Kidney capillary endothelial cell (primary cell): Measurements from ENCODE around the gene RHBDF2.

Experiments
- DNase-seq: peaks from one replicate; pipeline ENCODE4 v3.0.0-alpha.2; 2018; ENCODE audit warnings: low spot score

The RHBDF2 gene

GRCh38 chr17:76461765-76462555, 39.3 kb downstream of the RHBDF2 start:
- DNase-seq, result no peak

GRCh38 chr17:76459674-76460073, 41.5 kb downstream of the RHBDF2 start:
- no peak for DNase-seq

- peak; percentile 36 for DNase-seq
These were observed 42.4 kb downstream of the RHBDF2 start for GRCh38 chr17:76458580-76459490.

- DNase-seq, result no peak
These were observed 47.8 kb downstream of the RHBDF2 start for GRCh38 chr17:76453431-76453743.

GRCh38 chr17:76452660-76453430, 48.4 kb downstream of the RHBDF2 start, which contains the start of gene UBE2O:
Gene UBE2O, minus strand, starts transcription at chr17:76453152. Its CDS starts 11 bp downstream, at chr17:76453141.
- peak; percentile 75 for DNase-seq

GRCh38 chr17:76452127-76452659, 49.0 kb downstream of the RHBDF2 start:
- DNase-seq, result no peak

- no peak for DNase-seq
These were observed 49.7 kb downstream of the RHBDF2 start for GRCh38 chr17:76451506-76451905.

- no peak for DNase-seq
These were observed 52.1 kb downstream of the RHBDF2 start for GRCh38 chr17:76449126-76449525.

- DNase-seq, result no peak
These were observed 53.1 kb downstream of the RHBDF2 start for GRCh38 chr17:76447931-76448652.

- DNase-seq, result no peak
These were observed 54.6 kb downstream of the RHBDF2 start for GRCh38 chr17:76446449-76447231.

- DNase-seq, result no peak
These were observed 55.4 kb downstream of the RHBDF2 start for GRCh38 chr17:76445697-76446448.

GRCh38 chr17:76444518-76445311, 56.5 kb downstream of the RHBDF2 start:
- DNase-seq, result no peak

GRCh38 chr17:76442341-76443338, 58.6 kb downstream of the RHBDF2 start:
- peak; percentile 36 for DNase-seq

- no peak for DNase-seq
These were observed 59.4 kb downstream of the RHBDF2 start for GRCh38 chr17:76441686-76442340.

GRCh38 chr17:76440751-76441362, 60.4 kb downstream of the RHBDF2 start:
- no peak for DNase-seq

GRCh38 chr17:76439314-76439928, 61.8 kb downstream of the RHBDF2 start:
- DNase-seq, result no peak
